Measurements from ENCODE around the gene GGTLC2. TPM values are rescaled to one million over a fixed set of nuclear protein-coding genes. Genes with fewer than 3 reads are reported as not detected.

Gene GGTLC2
- total RNA-seq, 4 donors from 2014 or later = not detected

DNA sequence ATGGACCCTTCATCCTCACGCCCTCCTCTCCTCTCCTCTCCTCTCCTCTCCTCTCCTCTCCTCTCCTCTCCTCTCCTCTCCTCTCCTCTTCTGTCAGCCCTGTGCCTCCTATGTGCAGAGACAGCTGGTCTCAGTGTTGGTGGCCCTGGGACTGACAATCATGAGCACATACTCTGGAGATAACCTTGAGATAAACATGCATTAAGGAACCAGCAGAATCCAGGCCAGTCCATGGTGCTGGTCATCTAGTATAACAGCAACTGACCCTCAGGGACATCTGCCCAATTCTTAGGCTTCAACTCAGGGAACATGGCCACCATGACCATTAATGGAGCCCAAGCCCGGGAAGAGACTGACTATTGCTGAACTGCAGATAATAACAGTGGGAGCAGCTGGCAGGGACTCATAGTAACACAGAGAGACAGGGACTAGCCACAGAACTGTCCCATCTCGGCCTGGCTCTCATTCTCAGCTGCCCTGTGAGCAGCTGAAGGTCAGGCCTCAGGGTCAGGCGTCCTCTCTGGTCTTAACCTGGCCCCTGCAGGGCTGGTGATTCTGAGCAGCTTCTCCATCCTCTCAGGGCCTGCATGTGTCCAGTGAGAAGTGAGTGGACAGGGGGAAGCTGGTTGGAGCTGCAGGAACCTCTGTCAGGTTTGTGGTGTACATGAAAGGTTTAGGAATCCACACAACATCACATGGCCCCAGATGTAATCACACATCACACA, 45.4 kb downstream of the GGTLC2 start:
- no peaks in the 10 kb centered on the region for H3K27me3 ChIP-seq
- whole genome bisulfite sequencing = 58% methylated on average over 1 of the region's 4 CpGs
- H3K4me1 ChIP-seq = peaks cover 3% of the 10 kb centered on the region
- no peaks in the 10 kb centered on the region for H3K36me3 ChIP-seq
- H3K27ac ChIP-seq = no peak overlapping the region
- no peak for DNase-seq (ENCODE audit: low spot score in 2 of 2)
- TF ChIP-seq POLR2AphosphoS5 (IDR thresholded peaks at IDR 0.05) = no peak
- no peak for TF ChIP-seq POLR2A (IDR thresholded peaks at IDR 0.05)
- TF ChIP-seq, protein P1, sequence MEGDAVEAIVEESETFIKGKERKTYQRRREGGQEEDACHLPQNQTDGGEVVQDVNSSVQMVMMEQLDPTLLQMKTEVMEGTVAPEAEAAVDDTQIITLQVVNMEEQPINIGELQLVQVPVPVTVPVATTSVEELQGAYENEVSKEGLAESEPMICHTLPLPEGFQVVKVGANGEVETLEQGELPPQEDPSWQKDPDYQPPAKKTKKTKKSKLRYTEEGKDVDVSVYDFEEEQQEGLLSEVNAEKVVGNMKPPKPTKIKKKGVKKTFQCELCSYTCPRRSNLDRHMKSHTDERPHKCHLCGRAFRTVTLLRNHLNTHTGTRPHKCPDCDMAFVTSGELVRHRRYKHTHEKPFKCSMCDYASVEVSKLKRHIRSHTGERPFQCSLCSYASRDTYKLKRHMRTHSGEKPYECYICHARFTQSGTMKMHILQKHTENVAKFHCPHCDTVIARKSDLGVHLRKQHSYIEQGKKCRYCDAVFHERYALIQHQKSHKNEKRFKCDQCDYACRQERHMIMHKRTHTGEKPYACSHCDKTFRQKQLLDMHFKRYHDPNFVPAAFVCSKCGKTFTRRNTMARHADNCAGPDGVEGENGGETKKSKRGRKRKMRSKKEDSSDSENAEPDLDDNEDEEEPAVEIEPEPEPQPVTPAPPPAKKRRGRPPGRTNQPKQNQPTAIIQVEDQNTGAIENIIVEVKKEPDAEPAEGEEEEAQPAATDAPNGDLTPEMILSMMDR (IDR thresholded peaks at IDR 0.05) = no peak
- no peak for TF ChIP-seq EP300 (IDR thresholded peaks at IDR 0.05)
- H3K9me3 ChIP-seq = no peaks in the 10 kb centered on the region
- no peak overlapping the region for H3K4me3 ChIP-seq

DNA sequence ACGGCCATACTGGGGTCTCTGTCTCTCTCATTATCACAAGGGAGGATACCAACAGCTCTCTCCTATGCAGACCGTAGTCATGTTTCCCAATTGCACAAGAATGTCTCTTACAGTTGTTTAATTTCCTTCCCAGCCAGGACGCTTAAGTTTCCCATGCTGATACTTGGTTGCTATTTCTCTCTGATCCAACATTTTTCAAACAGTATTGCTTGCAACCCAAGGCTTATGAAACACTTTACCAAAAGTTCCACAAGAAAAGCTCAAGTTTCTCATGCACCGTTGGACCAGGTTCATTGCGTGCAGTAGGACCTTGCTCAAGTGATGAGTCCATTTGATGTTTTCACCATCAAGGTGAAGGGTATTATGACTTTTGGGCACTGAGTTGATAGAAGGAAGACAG, 46.6 kb downstream of the GGTLC2 start:
- Histone ChIP-seq H3K36me3 (no peaks in the 10 kb centered on the region), H3K27ac (no peak overlapping the region), H3K9me3 (no peaks in the 10 kb centered on the region), H3K4me3 (no peak overlapping the region), H3K27me3 (no peaks in the 10 kb centered on the region), H3K4me1 (peaks cover 3% of the 10 kb centered on the region)
- TF ChIP-seq, protein P1 (IDR thresholded peaks at IDR 0.05) = no peak
- TF ChIP-seq EP300 (IDR thresholded peaks at IDR 0.05) (no peak), POLR2A (IDR thresholded peaks at IDR 0.05) (no peak), POLR2AphosphoS5 (IDR thresholded peaks at IDR 0.05) (no peak)
- 87% methylated on average over 5 of the region's 5 CpGs for WGBS
- DNase-seq (ENCODE audit: low spot score in 2 of 2) = no peak

DNA sequence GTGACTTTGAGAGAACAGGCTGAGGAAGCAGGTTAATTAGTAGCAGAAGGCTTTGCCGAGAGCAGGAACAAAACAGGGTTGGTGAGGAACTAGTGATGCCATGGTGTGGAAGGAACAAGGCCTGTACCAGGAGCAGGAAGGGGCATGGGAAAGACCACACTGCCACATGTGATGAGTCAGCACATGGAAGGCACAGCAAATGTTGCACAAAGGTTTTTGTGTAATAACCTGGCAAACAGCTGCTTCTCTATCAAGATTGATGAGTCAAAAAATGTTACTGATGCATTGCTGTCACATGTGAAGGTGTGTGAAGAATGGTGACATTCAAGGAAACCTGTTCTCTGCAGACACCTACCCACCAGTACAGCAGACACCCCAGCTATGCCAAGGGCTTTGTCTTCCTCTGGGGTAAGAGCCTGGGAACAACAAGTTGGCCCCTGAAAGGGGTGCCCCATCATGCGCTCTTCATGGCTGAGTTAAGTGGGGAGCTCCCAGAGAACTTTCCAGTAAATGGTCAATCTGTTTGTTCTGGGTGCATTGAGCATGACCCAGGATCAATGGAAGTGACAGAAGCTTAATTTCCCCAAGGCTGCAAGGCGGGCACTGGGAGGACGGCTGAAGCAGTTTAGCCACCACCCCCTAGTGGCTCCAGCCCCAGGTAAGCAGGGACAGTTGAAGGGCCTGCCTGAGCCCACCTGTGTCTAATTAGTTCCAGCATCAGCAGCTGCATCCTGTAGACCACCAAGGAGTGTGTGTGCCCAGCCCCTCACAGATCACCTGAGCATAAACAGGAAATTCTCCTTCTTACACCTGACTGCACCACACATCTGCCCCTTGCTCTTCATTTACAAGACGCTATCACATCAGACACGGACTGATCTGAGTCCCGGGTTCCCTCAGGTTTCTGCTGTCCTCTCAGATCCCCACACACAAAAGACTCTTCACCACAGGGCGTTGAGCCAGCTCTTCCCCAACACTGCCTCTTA, 47.6 kb downstream of the GGTLC2 start:
- peaks cover 3% of the 10 kb centered on the region for H3K4me1 ChIP-seq
- H3K27me3 ChIP-seq = no peaks in the 10 kb centered on the region
- DNase-seq (ENCODE audit: low spot score in 2 of 2) = no peak
- H3K4me3 ChIP-seq = no peak overlapping the region
- no peaks in the 10 kb centered on the region for H3K9me3 ChIP-seq
- WGBS = 77% methylated on average over 8 of the region's 8 CpGs
- no peak for TF ChIP-seq EP300 (IDR thresholded peaks at IDR 0.05)
- no peaks in the 10 kb centered on the region for H3K36me3 ChIP-seq
- H3K27ac ChIP-seq = no peak overlapping the region

DNA sequence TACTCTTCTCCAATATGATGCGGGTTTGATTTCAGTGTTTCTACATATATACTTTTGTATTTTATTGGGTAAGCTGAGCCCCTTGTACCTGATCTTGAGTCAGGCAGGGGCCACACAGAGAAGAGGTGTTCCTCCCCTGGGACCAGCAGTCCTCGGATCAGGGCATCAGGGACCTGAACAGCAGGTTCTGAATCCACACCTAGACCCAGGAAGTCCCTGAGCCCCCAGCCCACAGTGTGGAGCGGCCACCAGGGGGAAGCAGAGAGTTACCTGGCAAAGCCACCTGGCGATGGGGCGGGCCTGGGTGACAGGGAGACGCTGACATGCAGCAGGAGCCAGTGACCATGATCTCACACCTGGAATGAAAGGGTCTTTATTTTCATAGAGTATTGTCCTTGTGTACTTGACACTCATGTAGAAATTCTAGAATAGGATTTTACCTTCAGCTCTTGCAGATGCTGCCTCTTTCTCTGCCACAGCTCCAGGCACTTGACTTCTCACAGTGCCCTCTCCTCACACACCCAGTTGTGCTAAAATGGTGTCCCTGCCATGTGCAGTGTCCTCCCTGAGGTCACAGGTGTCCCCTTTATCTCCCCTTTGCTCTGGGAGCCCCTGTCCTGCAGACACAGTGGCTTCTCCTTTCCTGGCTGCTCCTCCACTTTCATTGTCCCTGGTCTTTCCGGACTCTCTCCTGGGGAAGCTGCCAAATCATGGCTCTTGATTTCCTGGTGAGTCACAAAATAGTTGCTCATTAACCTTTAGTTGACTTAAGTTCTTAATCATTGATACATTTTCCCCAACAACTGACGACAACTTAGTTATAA, 48.5 kb downstream of the GGTLC2 start:
- 53% methylated on average over 8 of the region's 8 CpGs for WGBS
- Histone ChIP-seq H3K27me3 (no peaks in the 10 kb centered on the region), H3K4me1 (peaks cover 3% of the 10 kb centered on the region), H3K4me3 (no peak overlapping the region), H3K9me3 (no peaks in the 10 kb centered on the region), H3K36me3 (no peaks in the 10 kb centered on the region), H3K27ac (no peak overlapping the region)
- no peak for DNase-seq (ENCODE audit: low spot score in 2 of 2)
- TF ChIP-seq, protein P1 (IDR thresholded peaks at IDR 0.05) = no peak
- no peak for TF ChIP-seq EP300 (IDR thresholded peaks at IDR 0.05)
- no peak for TF ChIP-seq POLR2AphosphoS5 (IDR thresholded peaks at IDR 0.05)
- no peak for TF ChIP-seq POLR2A (IDR thresholded peaks at IDR 0.05)

DNA sequence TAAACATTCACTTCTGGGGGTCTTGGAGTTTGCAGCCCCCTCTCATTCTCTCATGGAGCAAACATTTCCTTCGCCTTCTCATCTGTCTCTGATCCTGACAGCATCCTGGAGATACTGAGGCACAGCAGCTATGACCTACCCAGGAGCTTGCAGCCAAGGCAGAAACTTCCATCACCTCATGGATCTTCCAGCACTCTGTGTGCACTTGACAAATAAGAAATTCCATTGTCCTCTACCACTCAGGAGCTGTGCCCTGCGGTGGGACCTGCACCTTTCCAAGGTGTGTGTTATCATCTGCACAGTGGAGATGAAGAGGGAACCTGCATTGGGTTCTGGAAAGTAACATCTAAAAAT, 49.1 kb downstream of the GGTLC2 start:
- TF ChIP-seq, protein P1 (IDR thresholded peaks at IDR 0.05) = no peak
- TF ChIP-seq POLR2A (IDR thresholded peaks at IDR 0.05) = no peak
- TF ChIP-seq EP300 (IDR thresholded peaks at IDR 0.05) = no peak
- no peak for TF ChIP-seq POLR2AphosphoS5 (IDR thresholded peaks at IDR 0.05)
- WGBS = 92% methylated on average over 2 of the region's 2 CpGs

More for the DNA sequence above, 49.1 kb downstream of the GGTLC2 start:
- H3K4me3 ChIP-seq = no peak overlapping the region
- DNase-seq (ENCODE audit: low spot score in 2 of 2) = no peak
- peaks cover 3% of the 10 kb centered on the region for H3K4me1 ChIP-seq
- H3K27me3 ChIP-seq = no peaks in the 10 kb centered on the region
- H3K36me3 ChIP-seq = no peaks in the 10 kb centered on the region
- no peaks in the 10 kb centered on the region for H3K9me3 ChIP-seq
- H3K27ac ChIP-seq = no peak overlapping the region

All from suprapubic skin (tissue), 4 donors.